HCT116 (cell line): ENCODE measurements around the gene ZNF618.

Experiments used
- CEBPB ChIP-seq: IDR thresholded peaks from 2 replicates; pipeline ENCODE4 v1.6.1; 2012; ENCODE audit warnings: low read depth
- CTCF ChIP-seq, 3 experiments: fragments of 200-600 bp in 1 of 3; sonication (generic) in 1 of 3; IDR thresholded peaks in 2 of 3; conservative IDR thresholded peaks in 1 of 3; 2 replicates each; pipeline ENCODE4 v1.5.1; 2012 to 2017; ENCODE audit warnings: low read depth in 2 of 3, low read length in 2 of 3, antibody characterized with exemption in 1 of 3, borderline replicate concordance in 1 of 3, control low read depth in 1 of 3, mild to moderate bottlenecking in 1 of 3, mixed read lengths in 1 of 3, mixed run types in 1 of 3, moderate library complexity in 1 of 3; ENCODE audit not compliant: insufficient read depth in 1 of 3
- EGR1 ChIP-seq: IDR thresholded peaks from 2 replicates; pipeline ENCODE4 v1.6.1; 2012; ENCODE audit warnings: low read depth
- EZH2 ChIP-seq: fragments of 200-600 bp; sonication (generic); IDR thresholded peaks from 2 replicates; pipeline ENCODE4 v1.6.1; 2017; ENCODE audit warnings: antibody characterized with exemption, mixed run types
- EZH2phosphoT487 ChIP-seq: fragments of 200-600 bp; IDR thresholded peaks from 2 replicates; pipeline ENCODE4 v1.6.1; 2018; ENCODE audit warnings: antibody characterized with exemption, borderline replicate concordance
- JUND ChIP-seq: IDR thresholded peaks from 2 replicates; pipeline ENCODE4 v1.6.1; 2012
- MAX ChIP-seq: IDR thresholded peaks from 2 replicates; pipeline ENCODE4 v1.6.1; 2012
- POLR2A ChIP-seq: IDR thresholded peaks from 2 replicates; pipeline ENCODE4 v1.7.0; 2011; ENCODE audit warnings: borderline replicate concordance; ENCODE audit not compliant: insufficient read depth, insufficient read length; ENCODE audit errors: extremely low read depth
- POLR2AphosphoS5 ChIP-seq: IDR thresholded peaks from 2 replicates; pipeline ENCODE4 v1.6.1; 2011; ENCODE audit warnings: mild to moderate bottlenecking, low read depth, low read length, moderate library complexity
- SP1 ChIP-seq: IDR thresholded peaks from 2 replicates; pipeline ENCODE4 v1.6.1; 2012; ENCODE audit warnings: low read depth
- ZFX ChIP-seq: fragments of 450-650 bp; IDR thresholded peaks from 2 replicates; pipeline ENCODE4 v1.6.1; 2017
- ZNF274 ChIP-seq: fragments of 200-500 bp; sonication (Bioruptor generic); IDR thresholded peaks from 2 replicates; pipeline ENCODE4 v1.6.1; 2014; ENCODE audit warnings: mild to moderate bottlenecking, low read depth, low read length, inconsistent platforms

GRCh38 chr9:114033397-114034103 is 157.4 kb downstream of the ZNF618 start:
- TF ChIP-seq MAX (no peak), EZH2 (no peak), EGR1 (no peak), POLR2A (no peak), CTCF (IDR thresholded peaks at IDR 0.05 in 2 of 3, conservative IDR thresholded peaks at IDR 0.05 in 1 of 3; ENCODE audit: borderline replicate concordance in 1 of 3, insufficient read depth in 1 of 3, low read depth in 2 of 3, low read length in 2 of 3) (peak; percentile 16 to 49 (median 36); a peak in 4 of 6 replicates), CEBPB (no peak), JUND (no peak), SP1 (no peak), POLR2AphosphoS5 (no peak), ZFX (no peak), ZNF274 (no peak), EZH2phosphoT487 (no peak)
